H9 (cell line): ENCODE results near the gene IRX4. TPM values are rescaled to one million over a fixed set of nuclear protein-coding genes. Genes with fewer than 3 reads are reported as not detected.

Experiments
- DNase-seq: peaks from one replicate; pipeline ENCODE4 v3.0.0-alpha.2; 2017
- H2AFZ ChIP-seq: one replicate; pipeline ENCODE4 v1.6.1; 2013; ENCODE audit warnings: mild to moderate bottlenecking, low read length, control low read depth, moderate library complexity
- H2AK5ac ChIP-seq: 2 replicates; pipeline ENCODE4 v1.6.1; 2013; ENCODE audit warnings: low read length, control low read depth, mixed read lengths; ENCODE audit not compliant: insufficient read length
- H2BK120ac ChIP-seq: one replicate; pipeline ENCODE4 v1.6.1; 2013; ENCODE audit warnings: low read depth, mild to moderate bottlenecking, low read length, control low read depth, inconsistent platforms; ENCODE audit not compliant: poor library complexity, severe bottlenecking
- H2BK12ac ChIP-seq: 2 replicates; pipeline ENCODE4 v1.6.1; 2013; ENCODE audit warnings: low read length, control low read depth, mixed read lengths, low read depth; ENCODE audit not compliant: insufficient read length
- H2BK15ac ChIP-seq: 2 replicates; pipeline ENCODE4 v1.6.1; 2013; ENCODE audit warnings: low read depth, low read length, control low read depth
- H2BK20ac ChIP-seq: one replicate; pipeline ENCODE4 v1.6.1; 2013; ENCODE audit warnings: low read depth, mild to moderate bottlenecking, low read length, control low read depth, inconsistent platforms; ENCODE audit not compliant: poor library complexity, severe bottlenecking
- H2BK5ac ChIP-seq: 2 replicates; pipeline ENCODE4 v1.6.1; 2013; ENCODE audit warnings: low read length, control low read depth, mixed read lengths; ENCODE audit not compliant: insufficient read length
- H3K14ac ChIP-seq: 2 replicates; pipeline ENCODE4 v1.6.1; 2013; ENCODE audit warnings: low read length, control low read depth; ENCODE audit not compliant: insufficient read depth
- H3K18ac ChIP-seq: 2 replicates; pipeline ENCODE4 v1.6.1; 2013; ENCODE audit warnings: low read depth, mild to moderate bottlenecking, mixed read lengths, low read length, control low read depth; ENCODE audit not compliant: insufficient read length
- H3K23ac ChIP-seq: 2 replicates; pipeline ENCODE4 v1.6.1; 2013; ENCODE audit warnings: low read length, control low read depth, mixed read lengths, low read depth; ENCODE audit not compliant: insufficient read length
- H3K23me2 ChIP-seq: 2 replicates; pipeline ENCODE4 v1.6.1; 2013; ENCODE audit warnings: low read depth, mild to moderate bottlenecking, mixed read lengths, low read length, control low read depth; ENCODE audit not compliant: insufficient read length, poor library complexity, severe bottlenecking
- H3K27ac ChIP-seq: 2 replicates; pipeline ENCODE4 v1.5.1; 2013; ENCODE audit warnings: low read length, control low read depth, mixed read lengths, low read depth; ENCODE audit not compliant: insufficient read length
- H3K27me3 ChIP-seq: 2 replicates; pipeline ENCODE4 v1.6.1; 2013; ENCODE audit warnings: low read length, control low read depth, inconsistent platforms; ENCODE audit not compliant: insufficient read depth
- H3K4ac ChIP-seq: 2 replicates; pipeline ENCODE4 v1.6.1; 2013; ENCODE audit warnings: low read depth, mild to moderate bottlenecking, control low read depth, inconsistent platforms, low read length, moderate library complexity
- H3K4me1 ChIP-seq: 2 replicates; pipeline ENCODE4 v1.6.1; 2013; ENCODE audit warnings: low read length, control low read depth, inconsistent platforms; ENCODE audit not compliant: insufficient read depth
- H3K4me2 ChIP-seq: 2 replicates; pipeline ENCODE4 v1.6.1; 2013; ENCODE audit warnings: low read length, control low read depth, mixed read lengths; ENCODE audit not compliant: insufficient read length, insufficient read depth
- H3K56ac ChIP-seq: 2 replicates; pipeline ENCODE4 v1.6.1; 2013; ENCODE audit warnings: low read depth, mild to moderate bottlenecking, mixed read lengths, low read length, control low read depth; ENCODE audit not compliant: insufficient read length
- H3K79me1 ChIP-seq: 2 replicates; pipeline ENCODE4 v1.6.1; 2013; ENCODE audit warnings: low read depth, mild to moderate bottlenecking, moderate library complexity, low read length, control low read depth, inconsistent platforms; ENCODE audit not compliant: insufficient read depth, poor library complexity, severe bottlenecking
- H3K79me2 ChIP-seq: 2 replicates; pipeline ENCODE4 v1.6.1; 2013; ENCODE audit warnings: low read length, control low read depth, inconsistent platforms; ENCODE audit not compliant: insufficient read depth
- H3K9ac ChIP-seq: 2 replicates; pipeline ENCODE4 v1.6.1; 2013; ENCODE audit warnings: low read length, control low read depth, mixed read lengths; ENCODE audit not compliant: insufficient read length; ENCODE audit errors: extremely low read depth
- H3K9me3 ChIP-seq: one replicate; pipeline ENCODE4 v1.6.1; 2013; ENCODE audit warnings: low read depth, low read length, inconsistent platforms; ENCODE audit not compliant: control insufficient read depth
- H3T11ph ChIP-seq: one replicate; pipeline ENCODE4 v1.6.1; 2013; ENCODE audit warnings: mild to moderate bottlenecking, low read length, control low read depth, inconsistent platforms
- H4K20me1 ChIP-seq: one replicate; pipeline ENCODE4 v1.6.1; 2013; ENCODE audit not compliant: control insufficient read depth, insufficient read length, insufficient read depth
- H4K5ac ChIP-seq: 2 replicates; pipeline ENCODE4 v1.6.1; 2013; ENCODE audit warnings: low read depth, mild to moderate bottlenecking, mixed read lengths, low read length, control low read depth; ENCODE audit not compliant: insufficient read length
- H4K8ac ChIP-seq: replicated peaks from 2 replicates; pipeline ENCODE4 v1.6.1; 2013; ENCODE audit warnings: low read length, control low read depth, mixed read lengths, low read depth; ENCODE audit not compliant: insufficient read length
- H4K91ac ChIP-seq: 2 replicates; pipeline ENCODE4 v1.6.1; 2013; ENCODE audit warnings: low read depth, mild to moderate bottlenecking, moderate library complexity, mixed read lengths, low read length, control low read depth; ENCODE audit not compliant: insufficient read length
- H3K27ac Mint-ChIP-seq, 3 experiments: 2 replicates in 2 of 3; 3 replicates in 1 of 3; pipeline ENCODE4 v1.8.0; 2020 to 2021; ENCODE audit warnings: mixed read lengths in 3 of 3, mild to moderate bottlenecking in 1 of 3, moderate library complexity in 1 of 3
- H3K27me3 Mint-ChIP-seq: 2 replicates; pipeline ENCODE4 v1.8.0; 2021; ENCODE audit warnings: low read depth, mild to moderate bottlenecking, moderate library complexity, mixed read lengths
- H3K36me3 Mint-ChIP-seq, 3 experiments: 2 replicates in 2 of 3; 3 replicates in 1 of 3; pipeline ENCODE4 v1.8.0; 2020 to 2021; ENCODE audit warnings: low read depth in 3 of 3, mixed read lengths in 3 of 3; ENCODE audit not compliant: insufficient read depth in 1 of 3
- H3K4me1 Mint-ChIP-seq, 2 experiments: 2 replicates each; pipeline ENCODE4 v1.8.0; 2020; ENCODE audit warnings: mixed read lengths in 2 of 2
- H3K4me3 Mint-ChIP-seq, 2 experiments: 2 replicates in 1 of 2; 3 replicates in 1 of 2; pipeline ENCODE4 v1.8.0; 2020 to 2021; ENCODE audit warnings: mild to moderate bottlenecking in 2 of 2, mixed read lengths in 2 of 2, moderate library complexity in 1 of 2
- H3K9me3 Mint-ChIP-seq, 2 experiments: 2 replicates in 1 of 2; 3 replicates in 1 of 2; pipeline ENCODE4 v1.8.0; 2020; ENCODE audit warnings: mild to moderate bottlenecking in 2 of 2, mixed read lengths in 2 of 2, moderate library complexity in 1 of 2
- WGBS: extraction: QIAGEN DNeasy Blood & Tissue Kit; methylation state at CpG from one replicate; pipeline ENCODE4 v1.1.7; 2013; ENCODE audit warnings: missing lambda C conversion rate, low lambda C conversion rate, mixed read lengths; ENCODE audit not compliant: insufficient read length; ENCODE audit errors: extremely low coverage; 5-methylcytosine and 5-hydroxymethylcytosine counted together
- total RNA-seq: library from RNA; stranded (reverse); gene quantifications from 2 replicates; pipeline ENCODE4 v1.2.1, GENCODE V29; 2021
- TF ChIP-seq, protein P1 (sequence below): fragments of 200-600 bp; sonication (generic); conservative IDR thresholded peaks from 3 replicates; pipeline ENCODE4 v1.8.0; 2021; ENCODE audit warnings: antibody characterized with exemption, mild to moderate bottlenecking

IRX4 gene
- total RNA-seq, 1 experiment from 2014 or later = 3.2 TPM

- no CpG with 5 or more reads among the region's 21 CpGs for WGBS
- Histone ChIP-seq H2AFZ (no peak overlapping the region), H2BK15ac (no peak overlapping the region), H4K8ac (no peak overlapping the region), H3K79me1 (no peaks in the 10 kb centered on the region), H3K4ac (no peak overlapping the region), H3T11ph (no peak overlapping the region), H3K23ac (no peak overlapping the region), H4K91ac (no peak overlapping the region), H2BK20ac (no peak overlapping the region), H2BK12ac (no peak overlapping the region), H3K14ac (no peak overlapping the region), H3K27me3 (no peaks in the 10 kb centered on the region; the same call in 1 of the 2 replicates), H2AK5ac (no peak overlapping the region), H2BK120ac (no peak overlapping the region), H4K5ac (no peak overlapping the region), H2BK5ac (no peak overlapping the region), H3K56ac (no peak overlapping the region), H3K4me1 (no peaks in the 10 kb centered on the region), H3K27ac (no peak overlapping the region), H3K79me2 (no peaks in the 10 kb centered on the region), H3K4me2 (no peak overlapping the region), H4K20me1 (no peaks in the 10 kb centered on the region), H3K18ac (no peak overlapping the region), H3K23me2 (no peaks in the 10 kb centered on the region), H3K9me3 (no peaks in the 10 kb centered on the region), H3K9ac (no peak overlapping the region)
- Mint-ChIP-seq H3K9me3 (peaks cover 0 to 4% of the 10 kb centered on the region in 2 experiments; a peak in 1 of 5 replicates), H3K4me1 (peaks cover 4 to 5% of the 10 kb centered on the region in 2 experiments; a peak in 2 of 4 replicates), H3K27me3 (peaks cover 67% of the 10 kb centered on the region), H3K4me3 (no peak overlapping the region), H3K27ac (no peak overlapping the region; a peak in 1 of 7 replicates), H3K36me3 (no peaks in the 10 kb centered on the region)
- DNase-seq = no peak
- TF ChIP-seq, protein P1, sequence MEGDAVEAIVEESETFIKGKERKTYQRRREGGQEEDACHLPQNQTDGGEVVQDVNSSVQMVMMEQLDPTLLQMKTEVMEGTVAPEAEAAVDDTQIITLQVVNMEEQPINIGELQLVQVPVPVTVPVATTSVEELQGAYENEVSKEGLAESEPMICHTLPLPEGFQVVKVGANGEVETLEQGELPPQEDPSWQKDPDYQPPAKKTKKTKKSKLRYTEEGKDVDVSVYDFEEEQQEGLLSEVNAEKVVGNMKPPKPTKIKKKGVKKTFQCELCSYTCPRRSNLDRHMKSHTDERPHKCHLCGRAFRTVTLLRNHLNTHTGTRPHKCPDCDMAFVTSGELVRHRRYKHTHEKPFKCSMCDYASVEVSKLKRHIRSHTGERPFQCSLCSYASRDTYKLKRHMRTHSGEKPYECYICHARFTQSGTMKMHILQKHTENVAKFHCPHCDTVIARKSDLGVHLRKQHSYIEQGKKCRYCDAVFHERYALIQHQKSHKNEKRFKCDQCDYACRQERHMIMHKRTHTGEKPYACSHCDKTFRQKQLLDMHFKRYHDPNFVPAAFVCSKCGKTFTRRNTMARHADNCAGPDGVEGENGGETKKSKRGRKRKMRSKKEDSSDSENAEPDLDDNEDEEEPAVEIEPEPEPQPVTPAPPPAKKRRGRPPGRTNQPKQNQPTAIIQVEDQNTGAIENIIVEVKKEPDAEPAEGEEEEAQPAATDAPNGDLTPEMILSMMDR = no peak
Measured at GRCh38 chr5:1896602-1897376, 14.1 kb upstream of the IRX4 start.
